NCI-H1048 (cell line): ENCODE results near the gene GAGE12E.
"Not testable (repeated sequence)": the region's sequence is repeated elsewhere in the genome, so short reads cannot be mapped to it uniquely, and the experiment has no call there.

Experiments
- DNase-seq: peaks from one replicate; lab custom pipeline; 2025; lab: John Stamatoyannopoulos, UW

Gene GAGE12E, protein sequence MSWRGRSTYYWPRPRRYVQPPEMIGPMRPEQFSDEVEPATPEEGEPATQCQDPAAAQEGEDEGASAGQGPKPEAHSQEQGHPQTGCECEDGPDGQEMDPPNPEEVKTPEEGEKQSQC

DNA sequence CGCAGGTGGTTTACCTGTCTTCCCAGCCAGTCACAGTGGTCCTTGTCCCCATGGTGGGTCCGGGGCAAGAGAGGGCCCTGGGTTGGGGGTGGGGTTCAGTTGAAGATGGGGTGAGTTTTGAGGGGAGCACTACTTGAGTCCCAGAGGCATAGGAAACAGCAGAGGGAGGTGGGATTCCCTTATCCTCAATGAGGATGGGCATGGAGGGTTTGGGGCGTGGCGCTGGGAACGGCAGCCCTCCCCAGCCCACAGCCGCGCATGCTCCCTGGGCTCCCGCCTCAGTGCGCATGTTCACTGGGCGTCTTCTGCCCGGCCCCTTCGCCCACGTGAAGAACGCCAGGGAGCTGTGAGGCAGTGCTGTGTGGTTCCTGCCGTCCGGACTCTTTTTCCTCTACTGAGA, at the start of gene GAGE12E:
Gene GAGE12E (plus strand): TSS at position 301 of the 400 bp plus-strand sequence. CDS start 1,155 bp downstream, outside the sequence.
- not testable (repeated sequence) for DNase-seq

DNA sequence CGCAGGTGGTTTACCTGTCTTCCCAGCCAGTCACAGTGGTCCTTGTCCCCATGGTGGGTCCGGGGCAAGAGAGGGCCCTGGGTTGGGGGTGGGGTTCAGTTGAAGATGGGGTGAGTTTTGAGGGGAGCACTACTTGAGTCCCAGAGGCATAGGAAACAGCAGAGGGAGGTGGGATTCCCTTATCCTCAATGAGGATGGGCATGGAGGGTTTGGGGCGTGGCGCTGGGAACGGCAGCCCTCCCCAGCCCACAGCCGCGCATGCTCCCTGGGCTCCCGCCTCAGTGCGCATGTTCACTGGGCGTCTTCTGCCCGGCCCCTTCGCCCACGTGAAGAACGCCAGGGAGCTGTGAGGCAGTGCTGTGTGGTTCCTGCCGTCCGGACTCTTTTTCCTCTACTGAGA, 19.2 kb upstream of the GAGE12E start, which contains the start of gene GAGE12C:
Gene GAGE12C (plus strand): TSS at position 301 of the 400 bp plus-strand sequence. CDS start 1,155 bp downstream, outside the sequence.
- DNase-seq = not testable (repeated sequence)

GRCh38 chrX:49541433-49541832, 9.7 kb upstream of the GAGE12E start, which contains the start of gene GAGE12D:
Gene GAGE12D, plus strand, starts transcription at chrX:49541733. Its CDS starts 1,155 bp downstream, at chrX:49542888.
- DNase-seq = not testable (repeated sequence)

GRCh38 chrX:49560542-49560941, 9.5 kb downstream of the GAGE12E start, which contains the start of gene GAGE12F:
Gene GAGE12F, plus strand, starts transcription at chrX:49560842. Its CDS starts 1,155 bp downstream, at chrX:49561997.
- not testable (repeated sequence) for DNase-seq

DNA sequence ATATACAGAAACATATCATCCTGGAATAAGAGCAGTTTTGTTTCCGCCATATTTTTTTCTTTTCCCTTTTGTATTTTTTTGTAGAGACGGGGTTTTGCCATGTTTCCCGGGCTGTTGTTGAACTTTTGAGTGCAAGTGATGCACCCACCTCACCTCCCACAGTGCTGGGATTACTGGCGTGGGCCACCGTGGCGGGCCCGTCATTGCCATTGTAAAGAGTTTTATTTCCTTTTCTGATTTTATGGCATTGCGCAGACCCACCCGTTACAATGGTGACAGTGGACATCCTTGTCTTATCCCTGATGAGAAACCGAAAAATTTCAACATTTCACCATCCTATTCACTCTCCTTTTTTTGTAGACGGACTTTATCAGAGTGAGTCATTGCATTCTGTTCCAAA, 17.6 kb downstream of the GAGE12E start:
- not testable (repeated sequence) for DNase-seq

DNA sequence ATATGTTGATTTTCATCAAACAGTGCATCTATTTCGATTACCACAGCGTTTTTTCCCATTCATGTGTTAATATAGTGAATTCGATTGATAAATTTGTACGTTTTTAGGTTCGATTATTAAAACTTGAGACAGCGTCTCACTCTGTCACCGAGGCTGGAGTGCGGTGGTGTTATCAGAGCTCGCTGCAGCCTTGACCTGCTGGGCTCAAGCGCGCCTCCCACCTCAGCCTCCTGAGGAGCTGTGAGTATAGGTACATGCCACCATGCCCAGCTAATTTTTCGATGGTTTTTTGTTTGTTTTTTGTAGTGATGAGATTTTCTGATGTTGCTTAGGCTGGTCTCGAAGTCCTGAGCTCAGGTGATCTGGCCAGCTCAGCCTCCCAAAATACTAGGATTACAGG, 18.1 kb downstream of the GAGE12E start:
- DNase-seq = not testable (repeated sequence)

- not testable (repeated sequence) for DNase-seq
Measured at GRCh38 chrX:49570100-49570499, 19.0 kb downstream of the GAGE12E start, which contains the start of gene GAGE12G. Gene GAGE12G, plus strand, starts transcription at chrX:49570400. Its CDS starts 1,155 bp downstream, at chrX:49571555.

- not testable (repeated sequence) for DNase-seq
Measured at GRCh38 chrX:49579649-49580048, 28.6 kb downstream of the GAGE12E start, which contains the start of gene GAGE12H. Gene GAGE12H, plus strand, starts transcription at chrX:49579949. Its CDS starts 1,155 bp downstream, at chrX:49581104.

- DNase-seq = not testable (repeated sequence)
Measured at GRCh38 chrX:49589196-49589595, 38.1 kb downstream of the GAGE12E start, which contains the start of gene GAGE2A. Gene GAGE2A, plus strand, starts transcription at chrX:49589496. Its CDS starts 1,155 bp downstream, at chrX:49590651.

DNA sequence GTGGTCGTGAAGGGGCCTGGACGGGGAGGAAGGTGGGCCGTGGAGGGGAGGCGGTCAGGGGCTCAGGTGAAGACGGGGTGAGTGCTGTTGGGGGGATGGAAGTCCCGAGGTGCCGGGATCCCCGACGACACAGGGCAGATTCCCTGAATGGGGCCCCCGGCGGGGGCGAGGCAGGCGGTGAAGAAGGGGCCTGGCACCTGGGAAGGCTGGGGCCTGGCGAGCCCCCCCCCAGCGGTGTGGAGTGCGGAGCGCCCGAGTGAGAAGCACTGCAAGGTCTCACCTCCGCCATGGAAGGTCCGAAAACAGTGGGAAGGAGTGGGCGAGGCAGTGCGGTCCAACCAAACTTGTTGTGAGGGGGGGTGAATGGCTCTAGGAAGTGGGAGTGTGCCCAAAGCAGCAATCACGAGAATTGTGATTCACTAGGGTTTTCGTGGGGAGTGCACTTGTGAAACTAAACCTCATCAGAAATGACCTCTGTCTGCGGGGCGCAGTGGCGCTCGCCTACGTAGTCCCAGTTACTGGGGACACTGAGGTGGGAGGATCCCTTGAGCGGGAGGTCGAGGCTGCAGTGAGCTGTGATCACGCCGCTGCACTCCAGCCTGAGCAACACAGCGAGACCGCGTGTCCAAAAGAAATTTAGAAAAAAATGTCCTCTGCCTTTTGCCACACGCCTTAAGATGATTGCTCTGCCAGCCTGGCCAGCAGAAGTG, 38.8 kb downstream of the GAGE12E start:
- DNase-seq = not testable (repeated sequence)

DNA sequence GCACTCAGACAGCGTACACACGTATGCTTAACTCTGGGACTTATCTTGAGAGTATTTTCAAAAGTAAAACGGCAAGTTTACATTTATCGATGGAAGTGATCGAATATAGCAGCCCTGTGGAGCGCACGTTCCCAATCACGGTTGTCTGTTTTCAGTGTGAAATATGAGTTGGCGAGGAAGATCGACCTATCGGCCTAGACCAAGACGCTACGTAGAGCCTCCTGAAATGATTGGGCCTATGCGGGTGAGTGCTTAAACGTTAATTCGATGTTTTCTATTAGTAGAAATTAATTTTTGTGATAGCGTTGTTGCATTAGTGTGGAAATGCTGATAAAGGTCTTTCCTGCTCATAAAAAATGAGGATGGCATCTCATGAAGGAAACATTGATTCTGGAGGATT, 39.4 kb downstream of the GAGE12E start:
- DNase-seq = not testable (repeated sequence)

GRCh38 chrX:49598720-49599119, 47.6 kb downstream of the GAGE12E start, which contains the start of gene GAGE1:
Gene GAGE1, plus strand, starts transcription at chrX:49599020. Its CDS starts 1,155 bp downstream, at chrX:49600175.
- DNase-seq = not testable (repeated sequence)
